IPS-20b (cell line): ENCODE measurements around the gene GPR84.

ENCODE experiments used
- H3K27ac ChIP-seq: one replicate; pipeline ENCODE4 v1.5.1; 2013; ENCODE audit warnings: low read length
- H3K27me3 ChIP-seq: 2 replicates; pipeline ENCODE4 v1.6.1; 2013; ENCODE audit warnings: mild to moderate bottlenecking, low read length, inconsistent platforms; ENCODE audit not compliant: insufficient read depth
- H3K36me3 ChIP-seq: 2 replicates; pipeline ENCODE4 v1.6.1; 2013; ENCODE audit warnings: low read depth, mild to moderate bottlenecking, inconsistent platforms, low read length, moderate library complexity; ENCODE audit not compliant: insufficient read depth
- H3K4me1 ChIP-seq: 2 replicates; pipeline ENCODE4 v1.6.1; 2013; ENCODE audit warnings: mild to moderate bottlenecking, control low read depth, inconsistent platforms, low read length, moderate library complexity; ENCODE audit not compliant: insufficient read depth
- H3K4me3 ChIP-seq: 2 replicates; pipeline ENCODE4 v1.5.1; 2013; ENCODE audit warnings: mild to moderate bottlenecking, low read length, inconsistent platforms
- H3K9ac ChIP-seq: 2 replicates; pipeline ENCODE4 v1.6.1; 2013; ENCODE audit warnings: low read depth, mild to moderate bottlenecking, inconsistent platforms, low read length, moderate library complexity
- H3K9me3 ChIP-seq: 2 replicates; pipeline ENCODE4 v1.6.1; 2013; ENCODE audit warnings: mild to moderate bottlenecking, low read depth, low read length, inconsistent platforms; ENCODE audit not compliant: insufficient read depth

Gene GPR84

DNA sequence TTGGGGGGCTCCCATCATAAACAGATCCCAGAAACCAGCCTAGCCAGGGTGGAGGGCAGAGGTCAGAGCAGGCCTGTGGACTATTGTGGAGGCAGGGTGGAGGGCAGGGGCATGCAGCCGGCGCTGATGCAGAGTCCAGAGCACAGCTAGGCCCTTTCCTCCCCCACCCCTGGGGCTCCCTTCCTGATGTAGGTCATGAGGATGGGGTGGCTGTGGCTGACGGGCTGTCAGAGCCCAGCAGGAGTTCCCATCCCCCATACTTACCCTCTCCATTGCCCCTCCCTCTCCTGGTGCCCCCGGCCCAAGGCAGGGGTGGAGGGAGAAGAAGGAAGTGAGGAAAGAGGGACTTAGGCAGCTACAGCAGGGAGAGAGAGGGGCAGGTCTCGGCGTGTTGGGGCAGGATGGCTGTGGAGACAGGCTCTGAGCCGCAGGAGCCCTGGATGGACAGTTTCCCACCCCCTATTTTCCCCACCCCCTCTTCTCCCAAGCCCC is 25.9 kb upstream of the GPR84 start:
- Histone ChIP-seq H3K27ac (no peak overlapping the region), H3K36me3 (no peaks in the 10 kb centered on the region), H3K9me3 (no peaks in the 10 kb centered on the region), H3K9ac (peak overlapping the region; percentile 76; the same call in 1 of the 2 replicates), H3K4me1 (peaks cover 62% of the 10 kb centered on the region), H3K4me3 (peak overlapping the region; percentile 87; the same call in 1 of the 2 replicates), H3K27me3 (peaks cover 15% of the 10 kb centered on the region; the same call in 1 of the 2 replicates)

- no peak overlapping the region for H3K27ac ChIP-seq
- H3K36me3 ChIP-seq = no peaks in the 10 kb centered on the region
- no peaks in the 10 kb centered on the region for H3K9me3 ChIP-seq
- H3K4me1 ChIP-seq = peaks cover 67% of the 10 kb centered on the region
- no peak overlapping the region; the same call in 1 of the 2 replicates for H3K9ac ChIP-seq
- H3K4me3 ChIP-seq = peak overlapping the region; percentile 87
- peaks cover 15% of the 10 kb centered on the region; the same call in 1 of the 2 replicates for H3K27me3 ChIP-seq
Measured at GRCh38 chr12:54389607-54390175, 25.4 kb upstream of the GPR84 start.

GRCh38 chr12:54389134-54389508 is 24.8 kb upstream of the GPR84 start:
- H3K27me3 ChIP-seq = peaks cover 15% of the 10 kb centered on the region; the same call in 1 of the 2 replicates
- peaks cover 70% of the 10 kb centered on the region for H3K4me1 ChIP-seq
- no peak overlapping the region for H3K9ac ChIP-seq
- peaks cover under 1% of the 10 kb centered on the region for H3K36me3 ChIP-seq
- peak overlapping the region; percentile 87; the same call in 1 of the 2 replicates for H3K4me3 ChIP-seq
- H3K9me3 ChIP-seq = no peaks in the 10 kb centered on the region
- no peak overlapping the region for H3K27ac ChIP-seq

GRCh38 chr12:54388237-54389133 is 24.2 kb upstream of the GPR84 start:
- Histone ChIP-seq H3K4me1 (peaks cover 66% of the 10 kb centered on the region), H3K9ac (no peak overlapping the region), H3K4me3 (no peak overlapping the region)

DNA sequence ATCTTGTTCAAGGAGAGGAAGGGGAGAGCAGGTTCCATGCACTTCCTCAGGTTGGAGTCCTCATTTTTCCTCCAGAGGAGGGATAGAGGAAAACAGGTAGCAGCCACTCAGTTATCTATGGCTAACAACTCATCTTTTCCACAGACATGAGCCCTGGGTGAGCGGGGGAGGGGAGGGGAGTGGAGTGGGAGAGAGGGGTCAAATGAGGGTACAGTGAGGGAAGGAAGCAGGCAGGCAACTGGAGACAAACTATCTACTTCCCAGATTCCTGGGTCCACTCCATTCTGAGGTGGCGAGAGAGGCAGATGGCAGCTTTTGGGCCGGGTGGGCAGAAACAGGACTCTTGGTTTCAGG is 22.8 kb upstream of the GPR84 start:
- peak overlapping the region; percentile 59 for H3K27ac ChIP-seq

More at GRCh38 chr12:54388237-54389133, 24.2 kb upstream of the GPR84 start:
- no peak overlapping the region for H3K27ac ChIP-seq
- H3K36me3 ChIP-seq = peaks cover 5% of the 10 kb centered on the region
- peaks cover 15% of the 10 kb centered on the region; the same call in 1 of the 2 replicates for H3K27me3 ChIP-seq
- no peaks in the 10 kb centered on the region for H3K9me3 ChIP-seq

GRCh38 chr12:54386403-54387113 is 22.3 kb upstream of the GPR84 start:
- H3K4me1 ChIP-seq = peaks cover 59% of the 10 kb centered on the region

More for the DNA sequence above, 22.8 kb upstream of the GPR84 start:
- peaks cover 62% of the 10 kb centered on the region for H3K4me1 ChIP-seq
- peaks cover 4% of the 10 kb centered on the region; the same call in 1 of the 2 replicates for H3K27me3 ChIP-seq
- H3K36me3 ChIP-seq = peaks cover 15% of the 10 kb centered on the region
- peak overlapping the region; percentile 46; the same call in 1 of the 2 replicates for H3K9ac ChIP-seq
- peak overlapping the region; percentile 15 for H3K4me3 ChIP-seq
- H3K9me3 ChIP-seq = no peaks in the 10 kb centered on the region

GRCh38 chr12:54385251-54385914 is 21.1 kb upstream of the GPR84 start:
- Histone ChIP-seq H3K36me3 (peaks cover 15% of the 10 kb centered on the region), H3K27me3 (no peaks in the 10 kb centered on the region), H3K9me3 (no peaks in the 10 kb centered on the region), H3K9ac (peak overlapping the region; percentile 66; the same call in 1 of the 2 replicates), H3K4me1 (peaks cover 59% of the 10 kb centered on the region), H3K4me3 (peak overlapping the region; percentile 53), H3K27ac (peak overlapping the region; percentile 59)

More at GRCh38 chr12:54386403-54387113, 22.3 kb upstream of the GPR84 start:
- H3K27ac ChIP-seq = peak overlapping the region; percentile 59
- H3K36me3 ChIP-seq = peaks cover 15% of the 10 kb centered on the region
- H3K9me3 ChIP-seq = no peaks in the 10 kb centered on the region
- H3K27me3 ChIP-seq = no peaks in the 10 kb centered on the region
- peak overlapping the region; percentile 53 for H3K4me3 ChIP-seq
- H3K9ac ChIP-seq = peak overlapping the region; percentile 46; the same call in 1 of the 2 replicates

GRCh38 chr12:54384591-54385041 is 20.3 kb upstream of the GPR84 start, which contains the start of gene ZNF385A:
Gene ZNF385A, minus strand, starts transcription at chr12:54384733. Its CDS starts 219 bp downstream, at chr12:54384514.
- peak within 1 kb of the TSS; percentile 53 for H3K4me3 ChIP-seq
- no peaks in the 10 kb centered on the region for H3K9me3 ChIP-seq
- peak within 1 kb of the TSS; percentile 59 for H3K27ac ChIP-seq
- no peaks in the 10 kb centered on the region for H3K27me3 ChIP-seq
- peak within 1 kb of the TSS; percentile 66; the same call in 1 of the 2 replicates for H3K9ac ChIP-seq
- peaks cover 15% of the 10 kb centered on the region for H3K36me3 ChIP-seq
- peaks cover 52% of the 10 kb centered on the region for H3K4me1 ChIP-seq

DNA sequence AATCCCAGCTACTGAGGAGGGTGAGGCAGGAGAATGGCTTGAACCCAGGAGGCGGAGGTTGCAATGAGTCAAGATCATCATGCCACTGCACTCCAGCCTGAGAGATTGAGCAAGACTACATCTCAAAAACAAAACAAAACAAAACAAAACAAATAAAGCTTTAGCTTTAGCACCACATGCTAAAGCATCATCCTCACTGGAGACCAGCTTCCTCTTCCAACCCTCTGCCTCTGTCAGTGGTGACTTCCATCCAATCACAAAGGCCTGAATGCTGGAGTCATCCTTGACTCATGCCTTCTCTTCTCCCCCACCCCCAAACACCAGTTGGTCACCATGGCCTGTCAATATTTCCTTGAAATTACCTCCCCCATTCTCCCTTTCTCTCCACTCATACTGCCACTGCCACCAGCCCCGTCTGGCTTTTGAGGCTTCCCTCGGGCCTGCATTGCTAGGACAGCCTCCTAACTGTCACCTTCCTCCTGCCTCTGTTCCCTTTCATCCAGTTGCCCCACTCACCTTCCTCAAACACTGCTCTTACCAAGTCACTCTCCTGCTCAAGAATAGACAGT is 18.8 kb upstream of the GPR84 start:
- H3K9me3 ChIP-seq = no peaks in the 10 kb centered on the region
- H3K9ac ChIP-seq = no peak overlapping the region
- peaks cover 15% of the 10 kb centered on the region for H3K36me3 ChIP-seq
- H3K27ac ChIP-seq = no peak overlapping the region
- H3K27me3 ChIP-seq = peaks cover 6% of the 10 kb centered on the region
- H3K4me1 ChIP-seq = peaks cover 45% of the 10 kb centered on the region
- H3K4me3 ChIP-seq = no peak overlapping the region

GRCh38 chr12:54381136-54381535 is 16.9 kb upstream of the GPR84 start:
- peaks cover 25% of the 10 kb centered on the region for H3K4me1 ChIP-seq
- H3K9ac ChIP-seq = no peak overlapping the region
- H3K36me3 ChIP-seq = peaks cover 26% of the 10 kb centered on the region
- H3K9me3 ChIP-seq = no peaks in the 10 kb centered on the region
- no peak overlapping the region for H3K27ac ChIP-seq
- H3K27me3 ChIP-seq = peaks cover 9% of the 10 kb centered on the region
- no peak overlapping the region for H3K4me3 ChIP-seq
